HG03439 (cell line): ENCODE measurements around the gene TIMM21.
A peak's percentile ranks its signal among the peaks of the same experiment; 100 is the strongest.

Experiments used
- ATAC-seq: cut with Tn5 transposase; IDR thresholded peaks from one replicate; pipeline ENCODE4 v1.9.1; 2021; ENCODE audit warnings: mild to moderate bottlenecking, moderate library complexity; ENCODE audit not compliant: unreplicated experiment

The TIMM21 gene

GRCh38 chr18:74146756-74147155 is 1.6 kb upstream of the TIMM21 start:
- ATAC-seq, result no peak

DNA sequence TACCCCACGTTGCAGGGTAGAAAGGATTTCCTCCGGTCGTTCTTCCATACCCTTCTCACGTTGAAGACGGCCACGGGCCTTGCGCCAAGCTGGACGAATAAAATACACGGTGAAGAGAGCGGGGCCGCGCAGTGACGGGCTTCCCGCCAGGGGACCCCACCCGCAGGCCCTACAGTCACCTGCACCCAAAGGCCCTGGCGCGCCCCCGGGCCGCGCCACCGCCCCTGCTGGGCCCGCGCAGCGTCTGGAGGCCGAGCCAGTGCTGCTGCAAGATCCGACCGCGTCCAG is 888 bp upstream of the TIMM21 start:
- ATAC-seq, result no peak

- ATAC-seq, result peak; percentile 17
Observed at GRCh38 chr18:74148543-74149070, 284 bp downstream of the TIMM21 start.

- ATAC-seq, result no peak
Observed at GRCh38 chr18:74149878-74150277, 1.6 kb downstream of the TIMM21 start.

- ATAC-seq, result no peak
Observed at GRCh38 chr18:74152270-74152669, 3.9 kb downstream of the TIMM21 start.

- no peak for ATAC-seq
Observed at GRCh38 chr18:74152857-74153256, 4.5 kb downstream of the TIMM21 start.

- ATAC-seq, result no peak
Observed at GRCh38 chr18:74153377-74153776, 5.1 kb downstream of the TIMM21 start.

DNA sequence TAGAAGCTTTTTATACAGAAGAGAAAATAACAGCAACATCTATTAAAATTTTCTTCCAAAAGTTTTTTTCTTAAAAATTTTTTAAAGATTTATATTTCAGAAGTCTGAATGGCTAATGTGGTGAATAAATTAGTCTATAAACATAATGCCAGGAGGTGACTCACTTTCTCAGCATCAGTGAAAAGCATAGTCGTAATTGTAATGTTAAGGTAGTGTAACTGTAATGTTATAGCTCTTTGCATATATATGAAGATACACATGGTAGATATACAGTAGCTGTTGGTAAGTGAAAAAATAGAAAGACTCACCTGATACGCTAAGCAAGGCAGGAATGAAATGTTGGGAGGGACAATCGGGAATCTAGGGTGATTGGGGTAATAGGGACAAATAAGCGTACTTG is 5.5 kb downstream of the TIMM21 start:
- no peak for ATAC-seq

DNA sequence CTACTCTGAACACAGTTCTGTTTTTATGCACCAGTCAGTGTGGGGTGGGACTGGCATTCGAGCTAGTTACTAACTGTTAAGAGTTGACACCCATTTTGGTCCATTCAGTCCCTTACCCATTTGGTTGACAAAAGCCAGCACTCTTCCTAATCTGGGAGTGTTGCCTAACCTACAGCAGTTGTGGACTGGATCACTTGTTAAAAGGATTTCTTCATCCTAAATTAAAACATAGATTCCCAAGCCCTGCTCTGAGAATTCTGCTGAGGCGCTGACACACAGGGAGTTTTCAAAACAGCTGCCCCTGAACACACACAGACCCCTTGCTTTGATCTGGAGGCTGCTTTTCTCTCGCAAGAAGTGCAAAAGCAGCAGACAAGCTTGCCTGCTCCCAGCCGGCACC is 6.4 kb downstream of the TIMM21 start:
- ATAC-seq, result no peak

DNA sequence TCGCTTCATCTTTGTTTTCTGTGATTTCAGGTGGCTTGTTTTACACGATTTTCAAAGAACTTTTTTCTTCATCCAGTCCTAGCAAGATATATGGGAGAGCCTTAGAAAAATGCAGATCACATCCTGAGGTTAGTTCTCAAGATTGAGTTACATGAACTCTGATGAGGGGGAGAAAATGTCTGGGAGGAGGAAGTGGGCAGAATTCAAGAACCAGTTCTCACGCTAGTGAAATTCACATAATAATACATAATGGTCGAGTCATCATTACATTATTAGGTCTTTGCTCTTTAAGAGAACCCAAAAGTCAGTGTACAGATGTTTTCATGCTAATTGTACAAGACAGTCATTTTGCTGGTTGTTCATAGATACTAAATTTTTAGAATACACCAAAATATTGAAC is 7.0 kb downstream of the TIMM21 start:
- ATAC-seq, result no peak

DNA sequence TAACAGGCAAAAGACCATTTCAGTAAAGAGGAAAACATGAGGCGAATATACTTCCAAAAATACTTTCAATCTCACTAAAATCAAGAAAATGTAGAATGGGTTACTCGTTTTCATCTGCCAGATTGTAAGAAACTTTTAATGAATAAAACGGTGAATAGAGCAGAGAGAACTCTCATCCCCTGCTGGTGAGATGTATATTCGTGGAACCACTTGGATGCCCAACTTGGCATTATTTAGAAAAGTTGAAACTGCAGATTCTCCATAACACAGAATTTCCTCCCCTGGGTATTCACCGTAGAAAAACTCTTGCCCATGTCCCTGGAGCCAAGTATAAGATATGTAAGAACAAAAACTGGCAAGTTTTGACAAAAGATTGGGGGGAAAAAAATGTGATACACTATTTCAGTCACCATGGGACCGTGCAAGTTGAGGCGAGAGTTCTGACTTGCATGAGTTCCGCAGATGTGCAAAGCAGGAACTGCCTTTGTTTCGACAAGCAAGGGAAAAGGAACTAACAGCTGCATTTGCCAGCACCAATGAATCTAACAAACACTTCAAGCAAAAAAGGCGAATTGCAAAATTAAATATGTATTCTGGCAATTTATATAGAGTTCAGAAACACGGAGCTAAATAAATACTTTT is 14.8 kb downstream of the TIMM21 start:
- no peak for ATAC-seq

- no peak for ATAC-seq
Observed at GRCh38 chr18:74166386-74166785, 18.1 kb downstream of the TIMM21 start.

DNA sequence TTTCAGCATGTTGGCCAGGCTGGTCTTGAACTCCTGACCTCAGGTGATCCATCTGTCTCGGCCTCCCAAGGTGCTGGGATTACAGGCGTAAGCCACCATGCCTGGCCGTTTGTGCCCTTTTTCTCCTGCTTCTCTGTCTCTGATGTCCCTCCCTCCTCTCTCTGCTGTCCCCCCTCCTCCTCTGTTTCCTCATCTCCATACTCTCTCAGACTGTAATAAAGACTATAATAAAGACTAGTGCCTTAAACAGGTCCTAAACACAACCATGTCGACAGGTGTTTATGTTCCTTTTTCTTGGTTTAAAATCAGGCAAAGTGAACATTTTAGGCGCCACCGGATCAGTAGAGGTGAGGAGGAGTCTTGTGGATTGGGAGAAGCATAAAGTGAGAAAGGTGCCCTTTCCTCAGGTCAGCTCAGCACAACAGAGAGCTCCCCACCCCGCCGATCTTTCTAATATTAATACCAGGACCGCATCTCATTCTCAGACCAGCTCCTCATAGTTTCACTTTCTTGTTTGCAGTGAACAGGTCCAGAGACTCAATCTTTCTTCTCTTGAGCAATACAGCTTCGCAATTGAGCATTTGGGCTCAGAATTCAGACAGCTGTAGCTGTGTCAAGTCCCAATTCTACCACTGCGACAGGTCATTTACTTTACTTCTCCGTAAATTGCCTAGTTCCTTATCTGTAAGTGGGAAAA is 23.7 kb downstream of the TIMM21 start:
- peak; percentile 95 for ATAC-seq

DNA sequence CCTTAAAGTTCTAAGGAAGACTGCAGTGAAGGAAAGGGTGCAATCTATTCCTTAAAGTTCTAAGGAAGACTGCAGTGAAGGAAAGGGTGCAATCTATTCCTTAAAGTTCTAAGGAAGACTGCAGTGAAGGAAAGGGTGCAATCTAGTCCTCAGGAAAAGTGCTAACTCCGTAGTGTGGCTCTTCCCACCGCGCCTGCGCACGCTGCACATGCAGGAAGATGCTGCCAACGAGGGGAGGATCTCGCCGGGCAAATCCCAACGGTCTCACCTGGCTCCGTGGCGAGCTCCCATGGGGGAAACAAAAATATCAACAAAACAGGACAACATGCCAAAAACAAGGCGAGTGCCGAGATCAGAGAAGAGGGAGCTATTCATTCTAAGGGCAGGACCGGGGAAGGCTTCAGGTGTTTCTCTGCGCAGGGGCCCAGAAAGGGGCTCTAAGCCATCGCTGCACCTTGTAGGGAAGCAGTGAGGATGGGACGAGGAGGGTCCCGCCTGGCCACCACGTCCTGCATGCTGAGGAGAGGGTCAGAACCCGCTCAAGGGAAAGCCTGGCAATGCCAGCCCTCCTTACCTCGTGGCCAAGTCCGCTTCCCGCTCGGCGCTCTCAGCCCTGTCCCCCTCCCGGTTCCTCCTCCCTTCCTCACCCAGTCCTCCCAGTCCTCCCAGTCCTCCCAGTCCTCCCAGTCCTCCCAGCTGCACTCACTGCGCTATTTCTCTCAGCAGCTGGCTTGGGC is 24.5 kb downstream of the TIMM21 start:
- no peak for ATAC-seq

GRCh38 chr18:74173434-74173750 is 25.1 kb downstream of the TIMM21 start:
- ATAC-seq, result no peak

- no peak for ATAC-seq
Observed at GRCh38 chr18:74175658-74176057, 27.3 kb downstream of the TIMM21 start.

DNA sequence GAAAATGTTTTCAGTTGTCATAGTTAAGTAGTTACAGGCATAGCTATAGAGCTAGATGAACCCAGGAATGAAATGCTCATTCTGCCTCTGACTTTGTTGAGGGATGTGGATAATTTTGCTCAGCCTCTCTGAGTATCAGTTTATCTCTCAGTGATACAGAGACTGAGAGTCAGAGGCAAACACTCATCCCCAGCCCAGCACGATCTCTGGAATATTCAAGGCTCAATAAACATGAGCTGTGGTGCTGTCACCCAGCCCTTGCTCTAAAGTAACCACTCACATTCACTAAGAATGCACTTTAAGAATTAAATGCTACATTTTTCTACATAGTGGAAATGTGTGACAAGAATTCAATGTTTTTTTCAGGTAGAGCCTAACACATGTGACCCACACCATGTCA is 30.6 kb downstream of the TIMM21 start:
- no peak for ATAC-seq

- no peak for ATAC-seq
Observed at GRCh38 chr18:74179623-74180199, 31.4 kb downstream of the TIMM21 start.

DNA sequence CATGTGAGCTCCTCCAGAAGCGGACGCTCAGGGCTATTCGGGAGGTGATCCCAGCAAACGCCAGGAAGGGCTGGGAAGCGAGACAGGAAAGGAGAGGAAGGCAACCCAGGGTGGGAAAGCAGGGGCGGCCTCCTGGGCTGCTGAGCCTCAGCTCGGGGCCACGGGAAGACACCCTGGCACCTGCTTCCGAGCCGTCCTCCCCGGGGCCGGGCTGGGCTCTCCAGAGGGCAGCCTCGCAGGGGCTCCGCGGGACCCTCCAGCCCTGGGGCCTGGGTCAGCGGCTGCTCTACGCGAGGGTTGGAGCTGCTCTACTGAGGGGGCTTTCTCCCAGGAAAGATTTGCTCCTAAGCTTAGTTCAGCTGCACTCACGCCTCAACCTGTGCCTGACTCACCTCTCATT is 34.0 kb downstream of the TIMM21 start:
- no peak for ATAC-seq

GRCh38 chr18:74183130-74183529 is 34.8 kb downstream of the TIMM21 start:
- no peak for ATAC-seq

- ATAC-seq, result no peak
Observed at GRCh38 chr18:74184875-74185274, 36.6 kb downstream of the TIMM21 start.

- ATAC-seq, result no peak
Observed at GRCh38 chr18:74185860-74186259, 37.5 kb downstream of the TIMM21 start.
